Brain microvascular endothelial cell (primary cell): Measurements from ENCODE around the gene HSD3B2.

ENCODE experiments used
- DNase-seq: peaks from one replicate; pipeline ENCODE4 v3.0.0-alpha.2; 2020
- H3K27ac ChIP-seq: fragments of 250-450 bp; sonication (Bioruptor Pico); 2 replicates; pipeline ENCODE4 v1.5.1; 2020; ENCODE audit warnings: mild to moderate bottlenecking, moderate library complexity
- H3K27me3 ChIP-seq: fragments of 250-450 bp; sonication (Bioruptor Pico); replicated peaks from 2 replicates; pipeline ENCODE4 v1.5.1; 2020; ENCODE audit warnings: mild to moderate bottlenecking
- H3K36me3 ChIP-seq: fragments of 250-450 bp; sonication (Bioruptor Pico); replicated peaks from 2 replicates; pipeline ENCODE4 v1.5.1; 2020; ENCODE audit warnings: mild to moderate bottlenecking
- H3K4me3 ChIP-seq: 2 replicates; pipeline ENCODE4 v1.5.1; 2011; ENCODE audit warnings: low read depth, mild to moderate bottlenecking, control low read depth, low read length, moderate library complexity
- in situ Hi-C: cut with HindIII; loops from 2 replicates; pipeline ENCODE4 v1.10.0; 2017; ENCODE audit warnings: low sequenced_read_pairs, low pct_ligation_motif_present
- TF ChIP-seq, protein P1 (sequence below): IDR thresholded peaks from 2 replicates; pipeline ENCODE4 v1.5.1; 2011; ENCODE audit warnings: low read depth, mild to moderate bottlenecking, moderate library complexity, low read length, control low read depth, inconsistent platforms; ENCODE audit errors: missing control alignments

The HSD3B2 gene

DNA sequence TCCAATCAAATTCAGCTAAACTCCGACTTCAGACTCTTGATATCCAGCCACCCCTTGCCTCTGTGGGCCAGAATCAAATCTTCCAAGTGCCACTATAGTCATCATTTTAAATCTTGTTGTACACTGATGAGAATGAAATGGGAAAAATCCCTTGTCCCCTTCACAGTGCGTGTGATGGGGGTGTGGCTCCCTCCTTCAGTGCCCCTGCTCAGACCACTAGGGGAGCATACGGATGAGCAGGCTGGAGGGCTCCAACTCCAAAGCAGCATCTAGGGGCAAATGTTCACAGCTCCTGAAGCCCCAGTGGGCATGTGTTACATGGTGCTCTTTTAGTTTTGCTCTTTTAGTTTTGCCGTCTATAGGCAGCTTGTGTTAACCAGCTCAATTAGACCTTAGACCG, 56.6 kb downstream of the HSD3B2 start:
- in situ Hi-C loops = no loop called here
- TF ChIP-seq, protein P1, sequence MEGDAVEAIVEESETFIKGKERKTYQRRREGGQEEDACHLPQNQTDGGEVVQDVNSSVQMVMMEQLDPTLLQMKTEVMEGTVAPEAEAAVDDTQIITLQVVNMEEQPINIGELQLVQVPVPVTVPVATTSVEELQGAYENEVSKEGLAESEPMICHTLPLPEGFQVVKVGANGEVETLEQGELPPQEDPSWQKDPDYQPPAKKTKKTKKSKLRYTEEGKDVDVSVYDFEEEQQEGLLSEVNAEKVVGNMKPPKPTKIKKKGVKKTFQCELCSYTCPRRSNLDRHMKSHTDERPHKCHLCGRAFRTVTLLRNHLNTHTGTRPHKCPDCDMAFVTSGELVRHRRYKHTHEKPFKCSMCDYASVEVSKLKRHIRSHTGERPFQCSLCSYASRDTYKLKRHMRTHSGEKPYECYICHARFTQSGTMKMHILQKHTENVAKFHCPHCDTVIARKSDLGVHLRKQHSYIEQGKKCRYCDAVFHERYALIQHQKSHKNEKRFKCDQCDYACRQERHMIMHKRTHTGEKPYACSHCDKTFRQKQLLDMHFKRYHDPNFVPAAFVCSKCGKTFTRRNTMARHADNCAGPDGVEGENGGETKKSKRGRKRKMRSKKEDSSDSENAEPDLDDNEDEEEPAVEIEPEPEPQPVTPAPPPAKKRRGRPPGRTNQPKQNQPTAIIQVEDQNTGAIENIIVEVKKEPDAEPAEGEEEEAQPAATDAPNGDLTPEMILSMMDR = no peak
- DNase-seq = no peak

DNA sequence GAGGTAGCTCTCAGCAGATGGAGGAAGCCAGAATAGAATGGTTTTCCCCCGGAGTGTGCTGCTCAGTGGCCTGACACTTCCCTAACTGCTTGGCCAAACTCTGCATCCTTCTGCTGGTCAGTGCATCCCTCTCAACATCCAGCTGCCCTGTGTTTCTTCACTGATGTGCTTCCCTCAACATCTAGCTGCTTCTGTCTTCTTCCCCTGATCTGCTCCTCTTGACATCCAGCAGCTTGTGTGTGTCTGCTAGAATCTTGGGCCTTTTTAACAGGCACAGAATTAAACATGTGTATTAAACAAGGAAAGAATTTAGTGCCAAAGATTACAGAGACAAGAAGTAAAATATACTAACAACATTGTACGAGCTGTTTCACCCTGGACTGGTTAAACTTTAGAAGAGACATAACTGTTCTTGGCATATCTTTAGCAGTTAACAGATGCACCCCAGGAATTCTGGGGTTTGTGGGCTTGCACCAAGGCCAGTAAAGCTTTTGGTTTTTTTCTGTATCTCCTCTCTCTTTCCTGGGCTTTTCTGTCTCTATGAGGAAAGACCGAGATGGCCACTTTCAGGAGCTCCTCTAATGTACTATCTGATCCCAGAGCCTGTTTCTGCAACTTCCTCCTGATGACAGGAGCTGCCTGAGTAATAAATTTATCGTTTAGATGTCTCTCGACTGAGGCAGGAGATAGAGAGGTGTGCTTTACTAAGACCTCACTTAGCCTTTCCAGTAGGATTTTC, 57.3 kb downstream of the HSD3B2 start:
- H3K36me3 ChIP-seq = no peaks in the 10 kb centered on the region
- H3K4me3 ChIP-seq = no peak overlapping the region
- in situ Hi-C loops = no loop called here
- no peaks in the 10 kb centered on the region for H3K27me3 ChIP-seq
- DNase-seq = no peak
- no peak overlapping the region for H3K27ac ChIP-seq
- TF ChIP-seq, protein P1 = no peak

More for the DNA sequence above, 56.6 kb downstream of the HSD3B2 start:
- no peak overlapping the region for H3K27ac ChIP-seq
- H3K4me3 ChIP-seq = no peak overlapping the region
- no peaks in the 10 kb centered on the region for H3K27me3 ChIP-seq
- H3K36me3 ChIP-seq = no peaks in the 10 kb centered on the region
